HG03103 (cell line): Measurements from ENCODE around the gene NUFIP1.
"Not testable (repeated sequence)": the region's sequence is repeated elsewhere in the genome, so short reads cannot be mapped to it uniquely, and the experiment has no call there.

Source experiments
- ATAC-seq: cut with Tn5 transposase; IDR thresholded peaks from one replicate; pipeline ENCODE4 v1.9.1; 2021; ENCODE audit warnings: low read depth; ENCODE audit not compliant: unreplicated experiment

NUFIP1 gene

GRCh38 chr13:44921931-44922758 lies 67.1 kb downstream of the NUFIP1 start:
- ATAC-seq = no peak

GRCh38 chr13:44921246-44921877 lies 67.9 kb downstream of the NUFIP1 start:
- ATAC-seq = no peak

DNA sequence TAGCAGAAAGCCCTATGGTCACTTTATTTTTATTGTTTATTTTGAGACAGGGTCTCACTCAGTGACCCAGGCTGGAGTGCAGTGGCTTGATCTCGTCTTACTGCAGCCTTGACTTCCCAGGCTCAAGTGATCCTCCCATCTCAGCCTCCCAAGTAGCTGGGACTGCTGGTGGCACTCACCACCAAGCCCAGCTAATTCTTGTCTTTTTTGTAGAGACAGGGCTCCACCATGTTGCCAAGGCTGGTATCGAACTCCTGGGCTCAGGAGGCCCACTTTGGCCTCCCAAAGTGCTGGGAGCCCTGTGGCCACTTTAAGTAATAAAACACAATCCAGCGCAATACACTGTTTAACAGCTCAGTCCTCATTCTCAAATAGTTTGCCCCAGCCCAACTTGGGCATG lies 69.3 kb downstream of the NUFIP1 start:
- ATAC-seq = no peak

- no peak for ATAC-seq
These were observed 70.0 kb downstream of the NUFIP1 start for GRCh38 chr13:44919104-44919804.

DNA sequence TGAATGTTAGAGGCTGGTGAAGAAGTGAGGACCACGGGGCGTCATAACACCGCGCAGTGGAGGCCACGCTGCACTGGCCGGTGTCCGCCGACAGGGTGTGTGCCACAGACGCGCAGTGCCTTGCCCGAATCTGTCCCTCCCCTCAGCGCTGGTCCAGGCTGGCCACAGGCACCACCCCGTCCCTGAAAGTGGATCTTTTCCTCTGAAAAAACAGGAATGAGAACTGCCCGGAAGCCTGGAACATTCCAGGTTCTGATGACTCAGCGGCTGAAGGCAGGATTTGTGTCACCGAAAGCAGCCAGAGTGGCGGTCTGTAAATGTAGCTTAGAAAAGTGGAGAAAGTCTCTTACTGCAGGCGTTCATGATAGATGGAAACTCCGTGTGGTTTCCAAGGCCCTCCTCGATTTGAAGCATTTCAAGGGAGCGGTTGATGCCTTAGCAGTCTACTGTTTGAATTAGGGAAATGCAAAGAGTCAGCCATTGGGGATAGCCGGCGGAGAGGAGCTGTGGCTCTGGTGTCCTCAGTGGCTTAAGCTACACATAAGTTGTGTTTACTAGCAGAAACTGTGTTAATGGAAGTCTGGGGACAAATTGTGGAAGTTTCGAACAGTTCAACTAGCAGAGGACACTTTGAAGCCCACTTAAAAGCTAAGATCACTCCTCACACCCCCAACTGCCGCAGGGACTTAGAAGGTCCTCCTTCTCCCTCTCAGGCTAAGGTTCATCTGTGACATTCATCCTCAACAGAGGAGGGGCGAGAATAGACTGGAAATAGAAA lies 70.8 kb downstream of the NUFIP1 start:
- ATAC-seq = peak; percentile 79

DNA sequence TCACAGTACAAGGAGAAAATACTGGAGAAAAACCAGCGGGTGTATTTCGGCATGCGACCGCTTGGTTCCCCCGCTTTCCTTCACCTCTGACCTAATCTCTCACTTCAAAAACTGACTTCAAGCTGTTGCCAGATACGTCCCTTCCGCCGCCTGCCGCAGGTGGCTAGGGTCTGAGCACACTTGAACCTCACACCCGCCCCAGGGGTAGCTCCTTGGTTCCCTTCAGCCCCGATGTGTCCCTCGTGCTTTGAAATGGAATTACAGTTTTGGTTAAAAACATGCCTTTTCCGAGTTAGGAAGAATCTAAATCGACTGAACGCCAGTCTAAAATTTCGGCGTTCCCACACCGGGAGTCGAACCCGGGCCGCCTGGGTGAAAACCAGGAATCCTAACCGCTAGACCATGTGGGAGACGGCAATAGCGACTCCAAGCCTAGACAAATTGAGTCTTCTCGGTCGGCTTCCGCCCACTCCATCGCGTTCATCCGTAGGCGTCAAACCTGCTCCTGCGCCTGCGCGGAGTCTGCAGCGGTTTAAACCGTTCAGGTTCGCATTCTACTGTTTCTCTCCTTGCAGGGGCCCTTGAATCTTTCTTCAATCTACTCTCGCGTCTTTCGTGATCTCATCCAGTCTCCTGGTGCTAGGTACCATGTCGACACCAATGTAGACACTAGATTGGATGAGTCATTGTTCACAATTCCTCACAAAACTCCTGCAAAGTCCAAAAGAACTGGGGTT lies 71.5 kb downstream of the NUFIP1 start:
- ATAC-seq = peak; percentile 66

DNA sequence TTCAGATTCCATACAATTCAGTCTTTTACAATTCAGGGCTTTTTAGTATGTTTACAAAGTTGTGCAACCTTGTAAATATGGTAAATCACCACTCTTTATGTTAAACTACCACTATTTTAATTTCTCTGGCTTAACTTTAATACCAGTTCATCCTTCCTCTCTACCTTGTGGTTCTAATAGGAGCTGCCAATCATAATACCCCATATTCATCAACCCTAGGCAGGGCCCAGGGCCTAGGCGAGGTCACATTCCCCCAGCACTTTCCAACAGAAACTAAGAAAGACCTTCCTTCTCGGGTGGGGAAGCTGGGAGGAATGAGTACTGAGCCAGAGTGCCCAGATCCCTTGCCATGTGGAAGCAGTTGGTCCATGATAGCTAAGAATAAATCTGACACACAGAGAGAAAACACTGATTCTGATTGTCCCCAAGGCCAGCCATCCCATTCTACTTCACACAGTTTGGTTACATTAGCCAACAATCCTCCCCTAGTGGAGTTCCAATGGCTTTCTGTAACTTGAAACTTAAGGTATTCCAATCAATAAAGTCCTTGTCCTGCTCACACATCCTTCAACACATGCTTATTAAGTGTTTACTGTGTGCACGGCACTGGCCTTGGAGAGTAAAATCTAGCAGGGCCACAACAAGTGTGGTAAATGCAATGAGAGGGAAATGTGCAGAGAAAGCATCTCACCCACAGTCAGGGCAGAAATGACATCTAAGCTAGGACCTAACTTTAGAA lies 76.8 kb downstream of the NUFIP1 start:
- ATAC-seq = no peak

DNA sequence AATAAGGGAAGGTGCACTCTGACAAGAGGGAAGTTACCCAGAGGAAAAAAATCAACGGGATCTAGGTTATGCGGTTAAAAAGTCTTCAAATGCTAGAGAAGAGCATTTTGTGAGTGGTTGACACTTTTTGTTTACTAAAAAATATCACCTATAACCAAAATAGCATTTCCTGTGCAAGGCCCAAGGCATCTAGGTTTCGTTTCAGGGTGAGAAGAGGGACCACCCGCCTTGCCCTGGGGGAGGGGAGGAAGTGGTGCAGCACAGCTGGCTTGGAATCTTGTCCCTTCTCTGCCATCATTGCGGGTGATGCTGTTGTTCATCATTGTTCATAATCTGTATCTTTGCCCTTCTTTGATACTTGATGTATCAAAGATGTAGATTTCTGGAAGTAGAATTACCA lies 80.6 kb downstream of the NUFIP1 start:
- ATAC-seq = no peak

DNA sequence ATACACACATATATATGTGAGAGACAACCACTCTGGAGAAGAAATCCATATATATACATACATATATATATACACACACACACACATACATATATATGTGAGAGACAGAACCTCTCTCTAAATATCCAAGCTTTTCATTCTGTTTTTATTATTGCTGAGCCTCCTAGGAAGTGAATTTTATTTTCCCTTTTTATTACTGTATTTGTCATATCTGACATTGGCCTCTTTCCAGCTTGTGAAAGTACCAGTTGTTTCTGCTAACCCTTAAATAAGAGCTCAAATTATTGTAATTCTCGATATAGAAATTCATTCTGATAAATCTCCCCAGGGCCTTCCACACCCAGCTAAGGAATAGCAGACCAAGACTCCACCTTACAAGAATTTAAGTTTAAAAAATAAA lies 81.0 kb downstream of the NUFIP1 start:
- ATAC-seq = no peak

DNA sequence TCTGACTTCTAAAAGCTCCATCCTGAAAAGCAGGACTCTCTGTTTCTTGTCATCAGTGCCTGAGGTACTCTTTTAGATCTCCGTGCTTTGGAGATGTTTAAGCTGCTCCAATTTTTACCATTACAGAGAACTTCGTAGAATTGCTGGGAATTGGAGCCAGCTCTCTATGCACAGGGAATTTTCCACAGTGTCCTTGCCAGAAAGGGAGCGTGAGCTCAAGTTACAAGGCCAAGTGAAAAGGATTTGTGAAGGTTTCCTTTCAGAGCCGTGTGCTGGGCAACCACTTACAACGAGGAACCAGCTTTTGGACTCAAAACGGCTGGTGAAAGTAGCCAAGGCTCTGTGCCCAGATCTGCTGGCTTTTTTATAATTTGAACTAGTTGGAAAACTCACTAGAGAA lies 82.6 kb downstream of the NUFIP1 start:
- ATAC-seq = no peak

DNA sequence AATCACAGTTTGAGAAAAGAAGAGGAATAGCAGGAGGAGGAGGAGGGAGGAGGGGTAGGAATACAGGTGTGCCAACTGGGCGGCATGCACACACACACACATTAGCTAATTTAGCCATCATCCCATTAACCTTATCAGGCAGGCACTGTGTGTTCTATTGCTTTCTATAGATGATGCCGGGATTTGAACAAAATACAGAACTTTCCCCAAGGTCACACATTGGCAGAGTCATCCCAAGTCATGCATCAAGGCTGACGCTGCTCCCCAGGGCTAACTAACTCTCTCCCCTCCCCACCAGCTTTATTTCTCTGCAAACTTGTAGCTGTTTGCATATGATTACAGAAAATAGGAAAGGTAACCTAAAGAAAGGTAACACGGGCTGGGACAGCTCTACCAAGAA lies 83.0 kb downstream of the NUFIP1 start:
- no peak for ATAC-seq

DNA sequence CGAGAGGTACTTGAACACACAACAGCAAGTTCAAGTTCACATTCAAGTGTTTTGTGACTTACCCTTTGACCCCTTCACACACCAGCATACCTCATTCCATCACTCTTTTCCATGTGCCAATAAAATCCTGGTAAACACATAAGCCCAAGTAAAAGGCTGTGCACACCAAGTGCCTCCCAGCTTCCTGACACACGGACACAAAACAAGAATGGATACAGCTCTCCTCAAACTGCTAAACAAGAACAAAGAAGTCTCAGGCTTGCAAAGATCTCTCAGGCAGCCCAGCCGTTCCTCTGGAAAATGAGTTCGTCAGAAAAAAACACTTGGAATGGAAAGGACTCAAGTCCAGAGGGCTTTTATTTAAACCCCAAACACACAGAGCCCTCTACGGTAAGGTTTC lies 83.7 kb downstream of the NUFIP1 start:
- ATAC-seq = no peak

DNA sequence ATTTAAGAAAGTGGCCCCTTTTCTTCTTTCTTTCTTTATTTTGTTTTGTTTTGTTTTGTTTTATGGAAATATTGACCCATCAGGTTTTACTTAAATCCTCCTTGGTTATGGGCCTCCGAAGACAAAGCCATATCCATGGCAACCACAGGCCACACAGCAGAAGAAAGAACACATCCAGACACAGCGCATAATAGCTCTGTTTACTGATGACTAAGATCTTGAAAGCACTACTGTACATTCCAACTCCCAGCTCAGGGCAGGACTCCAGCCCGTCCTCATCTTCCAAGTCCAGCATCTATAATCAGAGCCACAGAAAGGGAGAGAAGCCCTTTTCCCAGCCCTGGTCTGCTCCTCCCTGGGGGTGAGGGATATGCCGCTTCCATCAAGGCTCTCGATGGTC lies 84.3 kb downstream of the NUFIP1 start:
- ATAC-seq = no peak

GRCh38 chr13:44903574-44903985 lies 85.7 kb downstream of the NUFIP1 start:
- ATAC-seq = no peak

GRCh38 chr13:44902738-44903137 lies 86.5 kb downstream of the NUFIP1 start:
- no peak for ATAC-seq

- no peak for ATAC-seq
These were observed 89.3 kb downstream of the NUFIP1 start for GRCh38 chr13:44899967-44900366.

DNA sequence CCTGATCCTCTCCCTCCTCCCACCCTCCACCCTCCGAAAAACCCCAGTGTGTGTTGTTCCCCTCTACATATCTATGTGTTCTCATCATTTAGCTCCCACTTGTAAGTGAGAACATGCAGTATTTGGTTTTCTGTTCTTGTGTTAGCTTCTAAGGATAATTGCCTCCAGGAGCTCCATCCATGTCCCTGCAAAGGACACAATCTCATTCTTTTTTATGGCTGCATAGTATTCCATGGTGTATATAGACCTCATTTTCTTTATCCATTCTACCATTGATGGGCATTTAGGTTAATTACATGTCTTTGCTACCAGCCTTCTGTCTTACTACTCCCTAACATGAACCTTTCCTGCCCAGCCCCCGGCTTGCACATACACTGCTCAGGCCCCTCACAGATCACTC lies 91.0 kb downstream of the NUFIP1 start:
- ATAC-seq = not testable (repeated sequence)

DNA sequence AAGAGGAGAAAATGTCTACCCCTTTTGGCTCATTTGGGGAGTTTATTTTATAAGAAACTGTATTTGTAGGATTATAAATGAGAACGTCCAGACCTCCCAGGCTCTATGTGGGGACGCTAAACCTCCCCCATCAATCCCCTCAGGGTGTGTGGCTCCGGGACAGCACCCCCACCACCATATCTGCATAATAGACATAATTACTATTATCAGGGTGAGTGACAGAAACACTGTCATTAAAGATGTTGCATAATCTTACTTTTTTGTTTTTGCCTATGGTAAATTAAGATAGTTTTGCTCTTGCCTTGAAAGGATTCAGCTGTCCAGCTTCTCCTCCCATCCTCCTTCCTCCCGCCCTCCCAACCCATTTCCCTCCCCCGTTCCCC lies 93.3 kb downstream of the NUFIP1 start:
- ATAC-seq = no peak

DNA sequence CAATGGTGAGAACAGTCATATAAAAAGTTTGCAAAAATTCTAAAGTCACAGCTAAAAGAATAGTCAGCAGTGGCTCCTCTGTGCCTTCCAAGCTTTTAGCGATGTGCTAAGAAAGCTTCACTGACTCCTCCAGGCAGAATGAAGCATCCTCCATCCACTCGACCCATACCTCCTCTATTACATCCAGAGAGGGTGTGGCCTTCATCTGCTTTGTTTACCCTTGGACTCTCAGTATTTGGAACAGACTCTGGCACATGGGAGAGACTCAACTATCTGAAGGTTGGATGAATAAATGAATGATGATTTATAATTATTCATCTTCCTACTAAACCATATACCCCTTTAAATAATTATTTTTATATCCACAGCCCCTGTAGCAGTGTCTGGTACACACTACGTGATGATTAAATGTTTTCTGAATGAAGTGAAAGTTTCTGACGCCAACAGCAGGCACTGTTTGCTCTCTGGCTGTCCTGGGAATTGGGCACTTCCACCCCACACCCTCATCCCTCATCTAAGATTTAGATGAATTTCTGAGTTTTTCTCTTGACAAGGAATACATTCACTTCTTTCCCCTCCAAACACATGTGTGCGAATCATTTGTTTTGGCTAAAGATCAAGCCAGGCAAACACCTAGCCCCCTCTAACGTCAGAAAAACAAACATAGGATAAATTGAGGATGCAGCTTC lies 93.9 kb downstream of the NUFIP1 start:
- no peak for ATAC-seq
